Fibroblast of mammary gland (primary cell): ENCODE results near the gene KIF19.
"Not testable (repeated sequence)": the region's sequence is repeated elsewhere in the genome, so short reads cannot be mapped to it uniquely, and the experiment has no call there.

Experiments
- DNase-seq: peaks from one replicate; pipeline ENCODE4 v3.0.0-alpha.2; 2010; ENCODE audit warnings: low read depth
- H3K4me3 ChIP-seq: 2 replicates; pipeline ENCODE4 v1.5.1; 2011; ENCODE audit warnings: low read depth, mild to moderate bottlenecking, low read length, moderate library complexity; ENCODE audit not compliant: control insufficient read depth
- TF ChIP-seq, protein P1 (sequence below): conservative IDR thresholded peaks from 2 replicates; pipeline ENCODE4 v1.5.1; 2011; ENCODE audit warnings: low read depth, low read length, inconsistent platforms; ENCODE audit not compliant: control insufficient read depth, insufficient read depth

Gene KIF19

DNA sequence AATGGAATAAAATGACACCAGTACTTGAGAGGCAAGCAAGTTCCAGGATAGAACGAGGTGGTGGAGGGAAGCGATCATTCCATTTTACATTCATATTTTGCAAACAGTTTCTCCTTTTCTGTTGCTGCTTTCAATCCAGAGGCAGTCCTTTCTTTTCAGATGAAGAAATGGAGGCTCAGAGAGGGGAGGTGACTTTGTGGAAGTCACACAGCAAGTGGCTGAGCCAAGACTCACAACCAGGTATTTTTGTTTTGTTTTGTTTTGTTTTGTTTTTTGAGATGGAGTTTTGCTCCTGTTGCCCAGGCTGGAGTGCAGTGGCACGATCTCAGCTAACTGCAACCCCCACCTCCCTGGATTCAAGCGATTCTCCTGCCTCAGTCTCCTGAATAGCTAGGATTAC is 70.5 kb downstream of the KIF19 start:
- no peak overlapping the region for H3K4me3 ChIP-seq
- DNase-seq = no peak
- TF ChIP-seq, protein P1, sequence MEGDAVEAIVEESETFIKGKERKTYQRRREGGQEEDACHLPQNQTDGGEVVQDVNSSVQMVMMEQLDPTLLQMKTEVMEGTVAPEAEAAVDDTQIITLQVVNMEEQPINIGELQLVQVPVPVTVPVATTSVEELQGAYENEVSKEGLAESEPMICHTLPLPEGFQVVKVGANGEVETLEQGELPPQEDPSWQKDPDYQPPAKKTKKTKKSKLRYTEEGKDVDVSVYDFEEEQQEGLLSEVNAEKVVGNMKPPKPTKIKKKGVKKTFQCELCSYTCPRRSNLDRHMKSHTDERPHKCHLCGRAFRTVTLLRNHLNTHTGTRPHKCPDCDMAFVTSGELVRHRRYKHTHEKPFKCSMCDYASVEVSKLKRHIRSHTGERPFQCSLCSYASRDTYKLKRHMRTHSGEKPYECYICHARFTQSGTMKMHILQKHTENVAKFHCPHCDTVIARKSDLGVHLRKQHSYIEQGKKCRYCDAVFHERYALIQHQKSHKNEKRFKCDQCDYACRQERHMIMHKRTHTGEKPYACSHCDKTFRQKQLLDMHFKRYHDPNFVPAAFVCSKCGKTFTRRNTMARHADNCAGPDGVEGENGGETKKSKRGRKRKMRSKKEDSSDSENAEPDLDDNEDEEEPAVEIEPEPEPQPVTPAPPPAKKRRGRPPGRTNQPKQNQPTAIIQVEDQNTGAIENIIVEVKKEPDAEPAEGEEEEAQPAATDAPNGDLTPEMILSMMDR = no peak

DNA sequence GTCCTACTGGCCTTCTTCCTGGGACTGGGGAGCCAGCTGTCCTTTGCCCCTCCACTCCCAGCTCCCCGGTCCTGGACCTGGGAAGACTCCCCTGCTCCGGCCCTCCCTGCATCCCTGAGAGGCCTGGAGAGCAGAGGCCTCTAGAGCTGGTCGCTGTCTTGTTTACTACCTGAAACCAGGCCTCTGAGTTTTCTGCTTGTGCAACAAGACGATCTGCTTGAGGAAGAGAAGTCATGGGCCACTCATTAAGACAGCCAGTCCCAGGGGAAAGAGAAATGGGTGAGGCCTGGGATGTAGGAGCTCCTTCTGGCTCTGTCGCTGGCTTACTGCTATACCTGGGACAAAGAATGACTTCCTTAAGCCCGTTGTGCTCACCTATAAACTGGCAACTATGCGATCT is 76.0 kb downstream of the KIF19 start:
- DNase-seq = no peak
- H3K4me3 ChIP-seq = no peak overlapping the region
- TF ChIP-seq, protein P1 = no peak

DNA sequence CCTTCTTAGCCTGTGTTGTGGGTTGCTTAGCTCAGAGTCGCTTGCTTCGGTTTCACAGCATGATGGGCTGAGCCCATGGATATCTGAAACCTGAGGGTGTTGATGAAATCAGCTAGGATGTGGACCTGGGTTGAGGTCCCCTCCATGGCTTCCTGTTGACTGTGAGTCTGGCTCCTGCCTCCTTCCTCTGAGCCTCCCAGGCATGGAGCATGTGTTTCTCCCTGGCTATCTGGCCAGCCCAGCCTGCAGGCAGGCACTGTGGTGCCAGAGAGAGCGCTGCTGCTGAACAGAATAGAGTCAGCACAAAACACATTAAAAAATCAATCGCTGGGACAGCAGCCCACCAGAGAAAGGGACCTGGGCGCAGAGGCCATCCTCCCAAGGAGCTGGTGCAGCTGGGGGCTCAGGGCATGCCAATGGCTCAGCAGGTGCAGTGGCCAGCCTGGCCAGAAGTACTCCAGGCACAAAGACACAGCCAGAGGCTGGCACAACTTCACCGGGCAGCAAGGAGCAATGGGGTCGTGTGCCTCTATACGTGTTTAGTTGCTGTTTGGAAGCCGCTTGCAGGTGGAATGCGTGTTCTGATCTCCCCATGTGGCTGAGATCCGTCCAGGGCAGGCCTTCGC is 77.6 kb downstream of the KIF19 start:
- no peak for DNase-seq
- H3K4me3 ChIP-seq = no peak overlapping the region
- TF ChIP-seq, protein P1 = no peak

DNA sequence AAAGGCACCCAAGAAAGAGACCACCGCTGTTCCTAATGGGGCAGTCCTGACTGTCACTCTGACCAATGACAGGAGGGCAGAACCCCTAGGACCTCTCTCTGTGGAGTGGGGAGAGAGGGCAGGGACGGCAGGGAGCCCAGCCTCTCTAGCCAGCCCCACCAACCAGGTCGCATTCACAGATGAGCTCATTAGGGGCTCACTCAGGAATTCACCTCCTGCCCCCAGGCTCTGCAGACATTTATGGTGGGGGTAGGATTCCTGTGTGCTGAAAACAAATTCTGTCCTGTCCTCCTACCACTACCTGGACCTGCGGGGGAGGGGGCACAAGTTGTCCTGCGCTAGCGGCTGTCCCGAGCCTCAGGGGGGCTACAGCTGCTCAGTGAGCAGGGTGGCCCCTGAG is 78.2 kb downstream of the KIF19 start:
- no peak overlapping the region for H3K4me3 ChIP-seq
- TF ChIP-seq, protein P1 = no peak
- no peak for DNase-seq

DNA sequence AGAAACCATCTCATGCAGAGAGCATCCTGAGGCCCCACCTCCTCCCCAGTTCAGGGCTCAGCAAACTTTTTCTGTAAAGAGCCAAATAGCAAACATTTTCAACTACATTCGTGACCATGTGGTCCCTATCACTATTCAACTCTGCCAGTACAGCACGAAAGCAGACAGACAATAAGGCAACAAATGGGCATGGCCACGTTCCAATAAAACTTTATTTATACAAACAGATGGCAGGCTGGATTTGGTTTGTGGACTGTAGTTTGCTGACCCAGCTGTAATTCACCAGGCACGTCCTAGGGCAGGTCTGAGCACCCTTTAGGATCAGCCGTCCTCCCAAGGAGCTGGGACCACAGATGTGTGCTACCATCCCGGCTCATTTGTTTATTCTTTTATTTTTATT is 78.8 kb downstream of the KIF19 start:
- DNase-seq = no peak
- TF ChIP-seq, protein P1 = no peak
- H3K4me3 ChIP-seq = no peak overlapping the region

DNA sequence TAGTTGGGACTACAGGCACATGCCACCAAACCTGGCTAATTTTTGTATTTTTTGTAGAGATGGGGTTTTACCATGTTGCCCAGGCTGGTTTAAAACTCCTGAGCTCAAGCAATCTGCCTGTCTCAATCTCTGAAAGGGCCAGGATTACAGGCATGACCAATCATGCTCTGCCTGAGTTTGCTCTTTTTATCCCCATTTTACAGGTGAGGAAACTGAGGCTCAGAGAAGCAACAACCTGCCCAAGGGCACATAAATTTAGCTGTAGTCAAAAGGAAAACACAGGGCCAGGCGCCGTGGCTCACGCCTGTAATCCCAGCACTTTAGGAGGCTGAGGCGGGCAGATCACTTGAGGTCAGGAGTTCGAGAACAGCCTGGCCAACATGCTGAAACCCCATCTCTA is 79.3 kb downstream of the KIF19 start:
- not testable (repeated sequence) for H3K4me3 ChIP-seq

More for the DNA sequence above, 79.3 kb downstream of the KIF19 start:
- not testable (repeated sequence) for DNase-seq
